NCI-H2107 (cell line): Measurements from ENCODE around the gene HDDC2.
"Not testable (repeated sequence)": the region's sequence is repeated elsewhere in the genome, so short reads cannot be mapped to it uniquely, and the experiment has no call there.

ENCODE experiments used
- DNase-seq: peaks from one replicate; lab custom pipeline; 2025; lab: John Stamatoyannopoulos, UW

The HDDC2 gene

GRCh38 chr6:125306756-125307149 lies 5.0 kb upstream of the HDDC2 start:
- DNase-seq, result no peak

DNA sequence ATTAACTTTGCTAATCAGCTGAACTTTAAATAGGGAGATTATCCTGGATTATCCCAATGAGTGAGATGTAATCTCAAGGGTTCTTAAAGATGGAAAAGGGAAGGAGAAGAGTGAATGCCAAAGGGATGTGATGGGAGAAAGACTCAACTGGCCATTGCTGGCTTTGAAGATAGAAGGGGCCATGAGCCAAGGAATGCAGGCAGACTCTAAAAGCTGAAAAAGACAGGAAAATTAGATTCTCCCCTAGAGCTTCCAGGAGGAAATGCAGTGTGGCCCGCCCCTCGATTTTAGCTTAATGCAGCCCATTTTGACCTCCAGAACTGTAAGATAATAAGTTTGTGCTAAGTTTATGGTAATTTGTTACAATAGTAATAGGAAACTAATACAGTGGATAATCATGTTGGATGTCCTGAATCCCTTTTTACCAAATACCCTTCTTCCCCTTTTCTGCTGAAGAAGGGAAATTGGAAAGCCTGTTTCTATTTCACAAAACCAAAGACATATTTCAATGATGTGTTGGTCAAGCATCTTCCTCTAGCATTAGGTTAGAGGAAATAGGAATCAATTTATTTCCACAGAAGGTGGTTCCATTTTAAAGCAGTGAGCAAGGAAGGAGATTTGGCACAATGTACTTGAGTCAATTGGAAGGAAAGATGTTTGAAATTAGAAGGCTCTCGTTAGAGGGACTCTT lies 3.3 kb upstream of the HDDC2 start:
- no peak for DNase-seq

DNA sequence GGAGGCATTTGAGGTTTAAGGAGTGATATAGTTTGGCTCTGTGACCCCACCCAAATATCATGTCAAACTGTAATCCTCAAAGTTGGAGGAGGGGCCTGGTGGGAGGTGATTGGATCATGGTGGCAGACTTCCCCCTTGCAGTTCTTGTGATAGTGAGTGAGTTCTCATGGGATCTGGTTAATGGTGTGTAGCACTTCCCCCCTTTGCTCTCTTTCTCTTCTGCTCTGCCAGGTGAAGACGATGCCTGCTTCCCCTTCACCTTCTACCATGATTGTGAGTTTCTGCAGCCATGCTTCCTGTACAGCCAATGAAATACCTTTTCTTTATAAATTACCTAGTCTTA lies 1.7 kb upstream of the HDDC2 start:
- no peak for DNase-seq

DNA sequence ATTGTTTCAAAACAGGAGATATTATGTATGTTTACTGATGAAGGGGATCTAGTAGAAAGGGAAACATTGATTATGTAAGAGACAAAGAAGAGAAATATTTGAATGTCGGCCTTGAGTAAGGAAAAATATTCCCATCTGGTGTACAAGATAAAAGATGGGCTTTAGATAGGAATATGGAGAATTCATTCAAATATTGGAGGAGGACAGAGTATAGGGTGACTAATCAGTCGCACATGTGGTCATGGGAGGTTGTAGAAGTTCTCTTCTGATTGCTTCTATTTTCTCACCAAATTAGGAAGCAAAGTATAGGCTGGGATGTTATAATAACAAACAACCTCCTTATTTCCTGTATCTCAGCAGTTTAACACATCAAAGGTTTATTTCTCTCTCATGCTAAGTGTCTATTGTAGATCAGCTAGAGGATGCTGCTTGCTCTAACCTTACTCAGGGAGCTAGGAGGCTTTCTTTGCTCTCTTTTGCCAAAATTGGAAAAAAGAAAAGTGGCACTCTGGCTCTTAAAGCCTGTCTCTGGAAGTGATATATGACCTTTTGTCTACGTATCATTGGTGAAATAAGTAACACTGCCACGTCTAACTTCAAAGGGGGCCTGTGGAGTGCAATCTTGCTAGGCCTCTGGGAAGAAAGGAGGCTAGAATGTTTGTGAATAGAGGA lies 1.2 kb upstream of the HDDC2 start:
- DNase-seq, result no peak

GRCh38 chr6:125300992-125301434 lies 754 bp downstream of the HDDC2 start:
- DNase-seq, result no peak

DNA sequence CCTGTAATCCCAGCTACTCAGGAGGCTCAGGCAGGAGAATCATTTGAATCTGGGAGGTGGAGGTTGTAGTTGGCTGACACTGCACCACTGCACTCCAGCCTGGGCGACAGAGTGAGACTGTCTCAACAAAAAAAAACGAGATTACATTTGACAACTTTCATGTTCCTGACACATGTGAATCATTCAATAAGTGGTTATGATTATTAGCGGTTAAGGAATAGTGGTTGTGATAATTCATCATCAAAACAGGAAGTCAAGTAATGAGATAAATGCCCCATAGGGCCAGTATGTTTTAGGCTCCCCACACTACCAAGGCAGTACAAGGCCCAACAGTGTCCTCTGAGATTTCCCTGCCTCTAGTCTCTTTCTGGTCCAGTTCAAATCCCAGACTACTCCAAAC lies 2.5 kb downstream of the HDDC2 start:
- no peak for DNase-seq

DNA sequence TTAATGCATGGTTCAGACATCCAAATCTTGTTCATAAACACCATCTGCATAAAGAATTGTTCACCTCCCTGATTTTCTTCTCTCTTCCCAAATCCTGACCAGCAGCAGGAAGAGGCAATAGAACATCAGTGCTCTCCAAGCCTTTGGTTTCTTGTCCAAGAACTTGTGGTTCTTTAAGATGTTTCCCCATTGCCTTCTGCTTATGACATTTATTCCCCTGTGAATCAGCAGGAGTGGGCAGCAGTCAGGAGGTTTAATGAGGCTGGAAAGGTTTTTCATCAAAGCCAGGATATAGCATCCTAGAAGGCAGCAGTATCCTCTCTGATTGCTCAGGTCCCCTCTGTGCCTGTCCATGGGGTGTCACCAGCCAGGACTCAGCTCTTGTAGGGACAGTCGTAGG lies 5.3 kb downstream of the HDDC2 start:
- DNase-seq, result no peak

- DNase-seq, result no peak
These were observed 6.8 kb downstream of the HDDC2 start for GRCh38 chr6:125294925-125295324.

DNA sequence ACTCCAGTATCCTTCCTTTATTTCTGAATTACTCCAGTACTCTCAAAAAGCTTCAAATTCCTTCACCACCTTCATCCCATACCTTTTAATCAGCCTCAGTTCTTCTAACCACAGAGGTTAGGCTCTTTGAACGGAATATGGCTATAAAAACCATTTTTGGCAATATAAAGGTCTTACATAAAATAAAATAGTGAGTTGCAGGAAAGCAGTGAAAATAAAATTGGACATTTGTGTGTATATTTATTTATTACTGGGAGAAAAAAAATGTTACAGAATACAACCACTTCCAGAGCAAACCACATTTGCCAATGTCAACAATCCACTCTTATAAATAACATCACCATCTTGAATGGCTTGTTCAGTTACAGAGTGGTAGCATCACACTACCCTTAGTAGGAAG lies 7.7 kb downstream of the HDDC2 start:
- DNase-seq, result no peak

- no peak for DNase-seq
These were observed 8.2 kb downstream of the HDDC2 start for GRCh38 chr6:125293587-125293986.

- no peak for DNase-seq
These were observed 14.0 kb downstream of the HDDC2 start for GRCh38 chr6:125287718-125288117.

- DNase-seq, result no peak
These were observed 15.8 kb downstream of the HDDC2 start for GRCh38 chr6:125285936-125286335.

DNA sequence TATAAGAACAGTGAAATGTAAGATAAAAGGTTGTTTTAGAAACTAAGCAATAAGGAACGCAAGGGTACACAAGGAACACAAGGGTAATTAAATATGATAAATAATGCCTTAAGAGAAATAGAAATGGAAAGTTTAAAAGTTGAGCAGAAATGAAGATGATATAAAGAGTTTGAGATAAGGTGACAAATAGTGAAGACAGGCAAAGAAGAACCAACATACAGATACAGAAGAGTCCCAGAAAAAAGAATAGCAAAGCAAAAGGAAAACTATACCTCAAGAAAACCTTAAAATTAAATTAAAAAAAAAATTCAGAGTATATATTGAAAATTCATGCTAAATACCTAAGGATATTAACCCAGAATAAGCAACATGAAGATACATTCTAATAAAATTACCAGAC lies 16.4 kb downstream of the HDDC2 start:
- DNase-seq, result no peak

DNA sequence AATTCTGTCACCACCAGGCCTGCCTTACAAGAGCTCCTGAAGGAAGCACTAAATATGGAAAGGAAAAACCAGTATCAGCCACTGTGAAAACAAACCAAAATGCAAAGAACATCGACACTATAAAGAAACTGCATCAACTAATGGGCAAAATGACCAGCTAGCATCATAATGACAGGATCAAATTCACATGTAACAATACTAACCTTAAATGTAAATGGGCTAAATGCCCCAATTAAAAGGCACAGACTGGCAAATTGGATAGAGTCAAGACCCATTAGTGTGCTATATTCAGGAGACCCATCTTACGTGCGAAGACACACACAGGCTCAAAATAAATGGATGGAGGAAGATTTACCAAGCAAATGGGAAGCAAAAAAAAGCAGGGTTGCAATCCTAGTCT lies 19.3 kb downstream of the HDDC2 start:
- not testable (repeated sequence) for DNase-seq

DNA sequence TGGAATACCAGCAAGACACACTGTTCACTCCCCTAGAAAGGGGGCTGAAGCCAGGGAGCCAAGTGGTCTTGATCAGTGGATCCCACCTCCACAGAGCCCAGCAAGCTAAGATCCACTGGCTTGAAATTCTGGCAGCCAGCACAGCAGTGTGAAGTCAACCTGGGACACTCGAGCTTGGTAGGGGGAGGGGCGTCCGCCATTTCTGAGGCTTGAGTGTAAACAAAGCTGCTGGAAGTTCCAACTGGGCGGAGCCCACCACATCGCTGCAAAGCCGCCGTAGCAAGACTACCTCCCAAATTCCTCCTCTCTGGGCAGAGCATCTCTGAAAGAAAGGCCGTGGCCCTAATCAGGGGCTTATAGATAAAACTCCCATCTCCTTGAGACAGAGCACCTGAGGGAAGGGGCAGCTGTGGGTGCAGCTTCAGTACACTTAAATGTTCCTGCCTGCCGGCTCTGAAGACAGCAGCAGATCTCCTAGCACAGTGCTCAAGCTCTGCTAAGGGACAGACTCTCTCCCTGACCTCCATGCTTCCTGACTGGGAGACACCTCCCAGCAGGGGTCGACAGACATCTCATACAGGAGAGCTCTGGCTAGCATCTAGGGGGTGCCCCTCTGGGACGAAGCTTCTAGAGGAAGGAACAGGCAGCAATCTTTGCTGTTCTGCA lies 21.3 kb downstream of the HDDC2 start:
- DNase-seq, result not testable (repeated sequence)

DNA sequence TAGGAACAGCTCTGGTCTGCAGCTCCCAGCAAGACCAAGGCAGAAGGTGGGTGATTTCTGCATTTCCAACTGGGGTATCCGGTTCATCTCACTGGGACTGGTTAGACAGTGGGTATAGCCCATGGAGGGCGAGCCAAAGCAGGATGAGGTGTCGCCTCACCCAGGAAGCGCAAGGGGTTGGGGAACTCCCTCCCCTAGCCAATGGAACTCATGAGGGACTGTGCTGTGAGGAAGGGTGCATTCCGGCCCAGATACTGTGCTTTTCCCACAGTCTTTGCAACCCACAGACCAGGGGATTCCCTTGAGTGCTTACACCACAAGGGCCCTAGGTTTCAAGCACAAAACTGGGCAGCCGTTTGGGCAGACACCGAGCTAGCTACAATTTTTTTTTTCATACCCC lies 21.8 kb downstream of the HDDC2 start:
- no peak for DNase-seq

GRCh38 chr6:125277838-125278237 lies 23.9 kb downstream of the HDDC2 start:
- DNase-seq, result peak; percentile 13

DNA sequence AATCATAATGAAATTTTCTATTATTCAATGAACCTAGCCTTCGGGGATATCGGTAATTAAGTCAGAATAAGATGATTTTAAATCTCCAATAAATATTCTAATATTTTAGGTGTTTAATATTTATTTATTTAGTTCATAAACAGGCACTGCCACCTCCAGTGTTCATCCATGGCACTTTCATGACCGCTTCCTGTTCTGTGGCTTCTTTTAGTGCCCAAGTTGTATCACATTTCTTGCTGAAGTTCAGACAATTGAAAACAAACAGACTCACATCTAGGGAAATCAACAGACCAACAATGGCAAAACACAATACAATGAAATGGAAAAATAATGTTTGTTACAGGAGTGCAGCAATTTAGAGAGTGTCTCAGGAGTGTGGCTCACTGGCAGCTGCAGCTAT lies 26.0 kb downstream of the HDDC2 start:
- DNase-seq, result no peak

- no peak for DNase-seq
These were observed 26.8 kb downstream of the HDDC2 start for GRCh38 chr6:125274935-125275334.

DNA sequence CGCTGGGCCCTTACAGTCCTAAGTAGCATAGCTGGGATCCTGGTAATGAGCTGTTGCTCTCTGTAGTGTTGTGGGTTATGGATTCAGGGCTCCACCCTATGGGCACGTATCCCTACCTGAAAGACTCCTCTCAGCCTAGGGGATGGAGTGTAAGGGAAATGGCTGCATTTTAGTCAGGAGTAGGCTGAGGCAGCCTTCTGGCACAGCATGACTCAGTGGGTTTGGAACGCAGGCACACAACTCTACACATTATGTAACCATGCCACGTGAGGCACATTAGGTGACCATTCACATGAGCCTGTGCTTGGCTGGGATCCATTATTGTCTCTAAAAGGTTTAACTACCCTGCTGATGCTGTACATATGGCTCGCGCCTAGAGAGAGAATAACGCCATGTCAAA lies 27.8 kb downstream of the HDDC2 start:
- DNase-seq, result peak; percentile 34

DNA sequence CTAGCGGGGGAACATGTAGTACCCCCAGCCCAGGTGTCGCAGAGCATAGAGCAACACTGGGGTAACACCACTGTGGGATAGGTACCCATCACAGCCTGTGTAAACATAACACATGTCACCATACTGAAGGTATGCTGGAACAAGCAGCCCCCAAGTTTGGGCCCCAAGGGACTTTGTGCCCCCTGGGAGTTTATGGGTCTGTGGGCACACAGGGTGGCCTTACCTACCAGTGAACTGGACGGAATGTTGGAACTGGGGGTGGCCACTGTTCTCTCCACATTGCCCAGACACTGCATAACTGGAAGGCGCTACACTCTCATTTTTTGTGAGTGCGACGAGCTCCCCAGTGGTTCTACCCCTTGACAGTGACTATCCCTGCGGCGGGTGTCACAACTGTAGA lies 28.5 kb downstream of the HDDC2 start:
- no peak for DNase-seq

DNA sequence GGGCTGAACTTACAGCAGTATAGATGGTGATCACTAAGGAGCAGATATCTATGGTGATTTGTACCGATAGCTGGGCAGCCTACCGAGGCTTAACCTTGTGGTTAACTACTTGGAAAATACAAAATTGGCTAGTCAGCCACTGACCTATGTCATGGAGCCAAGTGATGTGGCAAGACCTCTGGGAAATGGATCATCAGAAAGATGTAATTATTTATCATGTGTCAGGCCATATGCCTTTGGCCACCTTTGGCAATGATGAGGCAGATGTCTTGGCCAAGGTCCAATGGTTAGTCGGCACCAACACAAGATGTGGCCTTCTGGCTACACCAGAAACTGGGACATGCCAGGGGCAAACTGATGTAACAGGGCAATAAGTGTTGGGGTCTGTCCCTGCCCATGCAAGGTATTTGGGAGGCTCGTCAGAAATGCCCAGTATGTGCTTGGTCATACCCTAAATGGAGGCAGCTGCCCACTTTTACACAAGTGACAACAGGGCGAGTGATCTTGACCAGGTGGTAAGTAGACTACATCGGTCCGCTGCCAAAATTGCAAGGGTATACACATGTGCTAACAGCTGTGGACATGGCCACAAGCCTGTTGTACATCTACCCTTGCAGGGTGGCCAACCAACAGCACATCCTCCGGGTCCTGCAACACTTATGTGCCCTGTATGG lies 30.1 kb downstream of the HDDC2 start:
- no peak for DNase-seq

DNA sequence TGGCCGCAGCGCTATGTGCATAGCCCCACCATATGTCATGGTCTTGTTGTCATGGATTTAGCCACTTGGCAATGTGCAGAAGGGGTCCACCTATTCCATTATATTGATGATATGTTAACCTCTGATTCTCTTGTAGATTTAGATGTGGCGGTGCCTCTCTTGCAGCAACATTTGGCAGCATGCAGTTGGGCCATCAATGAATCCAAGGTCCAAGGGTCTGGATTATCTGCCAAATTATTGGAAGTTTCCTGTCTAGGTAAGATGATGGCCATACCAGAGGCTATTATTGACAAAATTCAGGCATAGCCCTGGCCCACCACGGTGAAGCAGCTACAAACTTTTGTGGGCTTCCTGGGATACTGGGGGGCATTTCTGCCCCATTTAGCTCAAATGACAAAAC lies 31.4 kb downstream of the HDDC2 start:
- no peak for DNase-seq
